NCI-H510A treated with DMSO at 0.1 percent for 48 hours (cell line): ENCODE results near the gene RGS3.

Source experiments
- DNase-seq: peaks from one replicate; lab custom pipeline; 2025; lab: John Stamatoyannopoulos, UW

RGS3 gene

GRCh38 chr9:113465599-113466140 lies 2.1 kb downstream of the RGS3 start:
- peak; percentile 45 for DNase-seq

GRCh38 chr9:113467183-113467582 lies 3.7 kb downstream of the RGS3 start:
- DNase-seq = no peak

GRCh38 chr9:113468716-113469448 lies 5.4 kb downstream of the RGS3 start:
- DNase-seq = no peak

DNA sequence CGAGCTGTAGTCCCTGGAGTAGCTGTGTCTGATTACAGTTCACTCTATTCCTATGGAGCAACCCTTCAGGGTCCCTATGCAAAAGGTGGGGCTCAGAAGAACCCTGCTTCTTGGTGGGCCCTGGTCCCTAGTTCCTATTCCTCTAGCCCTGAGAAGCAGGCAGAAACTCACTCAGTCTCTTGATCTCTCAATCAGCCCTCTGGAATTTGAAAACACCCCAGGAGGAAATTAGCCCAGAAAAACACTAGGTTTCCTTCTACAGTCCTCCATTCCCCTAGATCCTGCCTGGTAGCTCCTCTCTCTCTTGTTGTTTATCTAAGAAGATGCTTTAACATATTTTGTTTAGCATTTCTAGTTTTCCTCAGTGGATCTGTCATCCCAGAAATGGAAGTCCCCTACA lies 7.6 kb downstream of the RGS3 start:
- DNase-seq = no peak

- DNase-seq = no peak
These were observed 8.0 kb downstream of the RGS3 start for GRCh38 chr9:113471566-113471965.

DNA sequence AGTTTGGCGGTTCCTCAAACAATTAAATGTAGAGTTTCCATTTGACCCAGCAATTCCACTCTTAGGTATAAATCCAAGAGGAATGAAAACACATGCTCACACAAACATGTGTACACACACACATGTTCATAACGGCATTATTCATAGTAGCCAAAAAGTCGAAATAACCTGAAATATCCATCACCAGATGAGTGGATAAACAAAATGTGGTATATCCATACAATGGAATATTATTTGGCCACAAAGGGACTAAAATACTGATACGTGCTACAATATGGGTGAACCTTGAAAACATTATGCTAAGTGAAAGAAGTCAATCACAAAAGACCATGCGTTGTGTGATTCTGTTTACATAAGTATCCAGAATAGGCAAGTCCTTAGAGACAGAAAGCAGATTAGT lies 8.7 kb downstream of the RGS3 start:
- DNase-seq = no peak

GRCh38 chr9:113474360-113475028 lies 11.0 kb downstream of the RGS3 start:
- DNase-seq = no peak

DNA sequence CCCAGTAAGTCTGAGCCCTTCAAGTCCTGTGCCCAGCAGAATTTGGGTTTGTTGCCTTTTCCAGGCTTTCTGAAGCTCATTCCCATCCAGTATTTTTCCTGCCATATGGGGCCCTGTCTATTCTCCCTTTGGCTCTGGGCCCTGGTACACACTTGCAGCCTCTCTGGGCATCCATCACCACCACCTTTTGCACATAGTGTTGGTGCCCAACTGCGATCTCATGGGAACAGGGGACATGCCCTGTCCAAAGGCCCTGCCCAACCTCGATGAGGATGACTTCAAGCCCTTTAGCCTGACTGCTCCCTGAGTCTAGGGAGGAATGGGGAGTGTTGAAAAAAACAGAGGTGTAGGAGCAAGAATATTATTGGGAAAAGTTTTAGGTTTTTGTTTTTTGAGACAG lies 11.5 kb downstream of the RGS3 start:
- DNase-seq = no peak

DNA sequence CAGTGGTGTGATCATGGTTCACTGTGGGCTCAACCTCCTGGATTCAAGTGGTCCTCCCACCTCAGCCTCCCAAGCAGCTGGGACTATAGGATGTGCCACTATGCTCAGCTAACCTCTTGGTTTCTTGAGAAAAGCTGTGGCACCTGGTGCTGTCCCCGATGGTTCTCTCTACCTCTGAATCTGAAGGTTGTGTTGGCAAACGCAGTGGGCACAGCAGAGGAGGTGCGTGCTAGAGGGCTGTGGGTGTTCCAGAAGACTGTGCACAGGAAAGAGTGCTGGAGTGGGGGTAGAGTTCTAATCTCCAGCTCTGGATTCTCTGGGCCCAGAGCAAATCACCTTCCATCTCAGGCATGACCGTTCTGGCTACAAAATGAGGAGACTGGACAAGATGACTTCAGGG lies 12.5 kb downstream of the RGS3 start:
- DNase-seq = no peak

- no peak for DNase-seq
These were observed 13.0 kb downstream of the RGS3 start for GRCh38 chr9:113476511-113476916.

GRCh38 chr9:113477058-113477457 lies 13.5 kb downstream of the RGS3 start:
- DNase-seq = no peak

DNA sequence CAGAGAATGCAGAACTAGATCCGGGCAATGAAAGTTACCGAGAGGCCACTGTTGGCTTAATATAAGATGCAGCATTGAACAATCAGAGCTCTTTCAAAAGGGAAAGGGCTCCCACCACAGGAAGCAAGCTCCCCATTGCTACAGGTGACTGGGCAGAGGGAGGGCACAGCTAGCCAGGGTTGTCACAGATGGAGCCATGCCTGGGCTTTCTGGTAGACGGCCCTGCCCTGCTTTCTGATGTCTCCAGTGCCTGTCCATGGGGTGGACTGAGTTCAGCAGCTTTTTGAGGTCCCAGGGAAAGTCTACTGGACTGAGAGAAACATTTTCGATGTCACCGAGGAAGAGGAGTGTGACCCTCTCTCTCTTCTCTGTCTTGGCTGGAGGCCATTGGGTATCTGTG lies 14.1 kb downstream of the RGS3 start:
- no peak for DNase-seq

DNA sequence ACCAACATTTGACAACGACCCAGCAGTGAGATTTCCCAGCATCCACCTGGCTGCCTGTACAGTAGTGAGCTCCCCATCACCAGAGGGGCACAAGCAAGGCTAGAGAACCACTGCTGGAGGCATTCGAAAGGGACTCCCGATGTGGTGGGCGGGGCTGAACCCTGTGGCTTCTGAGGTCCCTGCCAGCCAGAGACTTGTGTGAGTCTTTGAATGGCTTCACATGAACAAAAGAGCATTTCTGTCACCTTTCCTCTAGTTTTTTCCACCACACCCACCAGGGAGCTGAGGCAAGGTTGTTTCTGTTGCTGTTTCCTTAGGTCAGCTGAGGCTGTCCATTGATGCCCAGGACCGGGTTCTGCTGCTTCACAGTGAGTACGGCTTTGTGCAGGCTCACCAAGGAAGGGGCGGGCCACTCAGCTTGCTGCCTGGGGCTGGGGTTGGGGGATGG lies 15.7 kb downstream of the RGS3 start:
- DNase-seq = no peak

GRCh38 chr9:113480612-113481011 lies 17.1 kb downstream of the RGS3 start:
- no peak for DNase-seq

DNA sequence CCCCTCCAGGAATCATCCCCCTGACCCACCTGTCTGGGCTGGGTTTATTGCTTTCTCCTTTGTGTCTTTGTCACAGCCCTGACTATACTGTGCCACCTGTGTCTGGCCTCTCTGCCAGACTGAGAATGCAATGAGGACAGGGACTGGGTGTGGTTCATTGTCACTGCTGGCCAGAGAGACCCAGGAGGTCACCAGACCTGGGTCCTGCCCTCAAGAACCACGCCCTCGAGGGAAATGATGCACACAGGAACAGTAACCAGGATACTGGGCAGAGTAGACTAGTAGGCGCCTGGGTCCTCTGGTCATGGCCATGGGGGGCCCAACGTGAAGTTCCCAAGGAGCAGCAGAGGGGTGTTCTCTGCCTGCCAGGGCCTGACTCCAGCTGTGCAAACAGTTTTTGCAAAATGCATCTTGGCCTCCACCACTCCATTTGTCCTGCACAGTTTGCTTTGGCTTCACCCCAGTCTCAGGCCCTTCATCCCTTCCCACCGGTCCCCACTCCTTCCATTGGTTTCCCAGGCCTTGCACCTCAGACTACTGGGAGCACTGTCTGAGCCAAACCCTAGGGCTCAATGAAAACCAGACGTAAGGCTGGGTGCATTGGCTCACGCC lies 17.8 kb downstream of the RGS3 start:
- DNase-seq = no peak

GRCh38 chr9:113482341-113482740 lies 18.8 kb downstream of the RGS3 start:
- no peak for DNase-seq

DNA sequence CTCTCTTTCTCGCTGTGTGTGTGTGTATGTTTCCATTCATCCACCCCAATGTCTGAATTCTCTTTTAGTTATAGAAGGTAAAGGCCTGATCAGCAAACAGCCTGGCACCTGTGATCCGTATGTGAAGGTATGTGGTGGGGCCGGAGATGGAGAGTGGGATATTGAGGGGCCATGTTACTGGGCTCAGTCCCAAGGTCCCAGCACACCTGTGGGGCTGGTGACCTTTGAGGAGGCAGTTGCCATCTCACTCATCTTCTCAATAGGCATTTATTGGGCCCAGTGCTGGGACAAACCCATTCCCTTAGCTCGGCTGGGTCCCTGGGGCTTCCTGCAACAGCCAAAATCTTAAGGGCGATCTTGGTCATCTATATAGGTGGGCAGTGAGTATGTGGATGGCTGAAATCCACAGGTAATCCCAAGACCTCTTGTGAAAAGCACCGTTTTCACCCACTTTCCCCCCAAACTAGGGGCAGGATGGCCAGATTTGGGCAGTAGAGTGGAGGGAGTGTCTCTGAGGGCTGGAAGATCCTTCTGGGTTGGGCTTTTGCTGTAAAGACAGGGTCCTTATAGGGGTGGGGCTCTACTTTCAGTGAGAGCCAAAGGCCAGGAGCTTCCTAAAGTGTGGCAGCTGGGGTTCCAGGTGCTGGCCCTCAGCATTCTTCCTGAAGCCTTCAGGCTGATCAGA lies 19.6 kb downstream of the RGS3 start:
- DNase-seq = no peak

- no peak for DNase-seq
These were observed 20.2 kb downstream of the RGS3 start for GRCh38 chr9:113483676-113484257.

GRCh38 chr9:113484258-113484730 lies 20.8 kb downstream of the RGS3 start:
- no peak for DNase-seq

DNA sequence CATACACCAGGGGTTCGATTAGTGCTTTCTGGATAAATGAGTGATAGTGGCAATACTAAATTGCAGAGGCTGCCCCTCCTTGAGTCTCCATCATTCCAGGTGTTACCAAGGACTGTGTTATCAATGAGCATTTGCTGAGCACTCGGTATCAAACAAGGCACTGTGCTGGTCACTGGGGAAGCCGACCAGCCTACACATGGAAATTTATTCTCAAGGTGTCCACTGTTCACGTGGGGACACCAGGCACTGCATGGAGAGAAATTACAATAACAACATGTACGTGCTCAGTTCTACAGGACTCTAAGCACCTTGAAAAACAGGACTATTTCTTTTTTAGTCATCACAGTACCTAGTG lies 22.2 kb downstream of the RGS3 start:
- no peak for DNase-seq

DNA sequence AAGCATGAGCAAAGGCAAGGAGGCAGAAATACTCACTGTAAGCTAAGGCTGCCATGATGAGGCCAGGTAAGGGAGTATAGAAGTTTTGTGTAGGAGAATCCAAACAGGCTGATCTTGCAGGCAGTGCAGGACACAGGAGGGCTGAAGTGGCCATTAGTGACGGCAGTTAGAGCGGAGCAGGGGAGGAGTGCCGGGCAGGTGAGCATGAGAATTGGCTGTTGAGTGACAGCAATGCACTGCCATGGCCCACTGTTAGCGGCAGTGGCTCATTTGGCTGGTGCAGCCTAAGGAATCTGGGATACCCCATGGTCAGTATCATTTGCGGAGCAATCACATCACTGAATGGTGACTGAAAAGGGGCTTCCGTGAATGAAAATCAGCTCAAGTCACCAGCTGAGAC lies 22.8 kb downstream of the RGS3 start:
- DNase-seq = no peak

DNA sequence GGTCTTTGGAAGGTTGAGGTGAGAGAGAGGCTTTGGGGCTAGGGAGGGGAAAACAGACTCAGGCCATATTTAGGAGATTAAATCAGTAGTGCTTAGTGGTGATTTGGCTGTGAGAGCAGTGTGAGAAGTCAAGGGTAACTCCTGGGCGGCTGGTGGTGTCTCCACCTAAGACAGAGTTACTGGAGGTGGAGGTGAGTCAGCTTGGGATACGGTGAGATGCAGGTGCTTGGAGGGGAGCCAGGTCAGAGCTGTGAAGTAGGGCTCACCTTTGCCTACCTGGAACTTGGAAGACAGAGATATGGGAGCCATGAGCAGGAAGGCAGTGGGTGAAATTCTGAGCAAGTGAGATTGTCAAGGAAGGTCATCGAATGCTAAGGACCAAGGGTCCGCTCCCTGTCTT lies 24.5 kb downstream of the RGS3 start:
- no peak for DNase-seq
